HG03064 (cell line): ENCODE data around the gene LMTK2.
"Not testable (repeated sequence)": the region's sequence is repeated elsewhere in the genome, so short reads cannot be mapped to it uniquely, and the experiment has no call there.

Experiments used
- ATAC-seq: cut with Tn5 transposase; IDR thresholded peaks from one replicate; pipeline ENCODE4 v1.9.1; 2021; ENCODE audit warnings: low read depth; ENCODE audit not compliant: unreplicated experiment

LMTK2 gene

GRCh38 chr7:98102170-98102569 lies 4.5 kb upstream of the LMTK2 start:
- no peak for ATAC-seq

DNA sequence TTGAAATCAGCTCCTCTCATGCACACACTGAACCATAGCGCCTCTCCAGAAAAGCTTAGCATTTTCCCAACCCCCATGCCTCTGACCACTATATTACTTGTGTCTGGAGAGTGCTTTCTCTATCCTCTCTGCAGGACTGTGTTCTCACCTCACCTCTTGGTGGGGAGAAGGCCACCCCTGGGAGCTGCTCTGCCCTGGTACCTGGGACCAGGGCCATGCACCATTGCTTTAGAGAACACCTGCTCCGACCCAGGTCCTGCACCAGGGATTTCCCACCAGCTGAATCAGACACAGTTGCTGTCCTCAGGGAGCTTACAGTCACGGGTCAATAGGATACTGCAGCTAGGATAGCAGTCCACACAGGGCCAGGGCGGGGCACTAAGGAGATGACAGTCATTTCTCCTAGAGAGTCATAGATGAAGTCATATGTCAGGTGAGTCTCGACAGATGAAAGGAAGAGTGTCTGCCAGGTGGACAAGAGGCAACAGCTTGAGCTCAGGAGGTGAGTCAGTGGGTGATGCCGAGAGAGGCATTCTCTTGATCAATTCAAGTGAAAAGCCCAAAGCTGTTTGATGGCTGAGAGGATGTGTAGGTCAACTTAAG lies 619 bp upstream of the LMTK2 start:
- no peak for ATAC-seq

- ATAC-seq: peak; percentile 3
Measured at GRCh38 chr7:98107313-98107721, 655 bp downstream of the LMTK2 start.

DNA sequence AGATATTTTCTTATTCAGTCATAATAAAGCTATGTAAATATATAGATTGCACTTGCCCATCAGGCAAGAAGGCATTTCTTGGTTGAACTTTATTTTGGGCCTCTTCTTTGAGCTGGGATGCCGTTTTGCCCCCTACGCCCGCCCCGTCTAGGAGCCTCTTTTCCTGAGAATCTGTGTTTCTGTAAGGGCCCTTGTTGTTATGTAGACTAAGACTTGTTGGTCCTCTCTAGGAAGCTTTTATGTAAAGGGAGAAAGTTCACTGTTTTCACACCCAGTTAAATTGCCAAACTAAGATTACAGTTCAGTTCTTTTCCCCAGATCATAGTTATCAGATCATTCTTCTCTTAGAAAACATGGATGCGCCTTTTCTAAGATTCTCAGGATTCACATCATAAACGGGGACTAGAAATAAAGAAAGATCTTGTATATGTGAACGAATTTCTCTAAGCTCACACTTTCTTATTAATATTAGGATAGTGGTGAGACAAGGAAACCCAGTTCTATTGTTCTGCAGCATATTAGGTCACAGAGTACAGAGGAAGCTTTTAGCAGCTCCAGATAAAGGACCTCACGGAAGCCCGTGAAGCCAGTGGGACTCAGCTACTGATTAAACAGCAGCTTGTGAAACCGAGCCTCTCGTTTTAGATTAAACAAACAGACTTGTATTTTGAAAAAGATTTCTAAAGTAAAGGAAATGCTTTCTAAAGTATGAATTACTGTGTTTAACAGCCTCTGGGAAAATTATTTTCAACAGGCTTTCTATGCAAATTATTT lies 3.8 kb downstream of the LMTK2 start:
- ATAC-seq: no peak

DNA sequence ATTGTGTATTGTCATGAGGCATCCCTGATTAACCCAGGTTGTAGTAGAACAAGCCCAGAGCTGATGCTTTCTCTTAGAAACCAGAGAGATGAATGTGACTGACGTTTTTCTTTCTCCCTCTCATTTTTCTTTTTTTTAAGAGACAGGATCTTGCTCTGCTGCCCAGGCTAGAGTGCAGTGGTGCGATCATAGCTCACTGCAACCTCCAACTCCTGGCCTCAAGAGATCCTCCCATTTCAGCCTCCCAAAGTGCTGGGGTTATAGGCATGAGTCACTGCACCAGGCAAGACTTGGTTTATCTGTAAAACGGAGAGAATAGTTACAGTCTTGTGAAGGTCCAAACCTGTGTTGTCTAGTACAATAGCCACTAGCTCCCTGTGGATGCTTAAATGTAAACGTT lies 5.4 kb downstream of the LMTK2 start:
- no peak for ATAC-seq

GRCh38 chr7:98115746-98116525 lies 9.3 kb downstream of the LMTK2 start:
- ATAC-seq: no peak

DNA sequence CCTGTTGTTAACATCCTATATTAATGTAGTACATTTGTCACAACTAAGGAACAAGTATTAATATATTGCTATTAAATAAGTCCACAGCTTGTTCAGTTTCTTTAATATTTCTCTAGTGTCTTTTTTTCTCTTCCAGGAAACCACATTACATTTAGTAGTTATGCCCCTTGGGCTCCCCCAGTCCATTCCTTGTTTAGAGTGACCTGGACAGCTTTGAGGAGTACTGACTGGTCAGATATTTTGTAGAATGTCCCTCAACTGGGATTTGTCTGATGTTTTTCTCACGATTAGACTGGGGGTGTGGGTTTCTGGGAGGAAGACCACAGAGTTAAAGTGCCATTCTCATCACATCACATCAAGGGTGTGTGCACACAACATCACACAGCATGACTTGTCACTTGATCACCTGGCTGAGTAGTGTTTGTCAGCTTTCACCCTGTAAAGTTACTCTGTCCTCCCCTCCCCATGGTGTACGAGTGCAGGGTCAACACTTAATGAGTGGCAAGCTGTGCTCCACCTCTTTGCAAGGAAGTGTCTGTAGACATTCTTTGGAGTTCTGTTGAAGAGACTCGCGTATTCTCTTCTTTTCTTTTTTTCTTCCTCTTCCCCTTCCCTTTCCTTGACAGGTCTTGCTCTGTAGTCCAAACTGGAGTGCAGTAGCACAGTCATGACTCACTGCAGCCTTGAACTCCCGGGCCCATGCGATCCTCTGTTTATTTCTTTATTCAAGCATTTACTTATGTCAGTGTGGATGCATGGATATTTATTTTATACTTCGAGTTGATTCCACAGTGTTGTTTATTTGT lies 10.2 kb downstream of the LMTK2 start:
- ATAC-seq: no peak

GRCh38 chr7:98119256-98119918 lies 12.7 kb downstream of the LMTK2 start:
- ATAC-seq: no peak

DNA sequence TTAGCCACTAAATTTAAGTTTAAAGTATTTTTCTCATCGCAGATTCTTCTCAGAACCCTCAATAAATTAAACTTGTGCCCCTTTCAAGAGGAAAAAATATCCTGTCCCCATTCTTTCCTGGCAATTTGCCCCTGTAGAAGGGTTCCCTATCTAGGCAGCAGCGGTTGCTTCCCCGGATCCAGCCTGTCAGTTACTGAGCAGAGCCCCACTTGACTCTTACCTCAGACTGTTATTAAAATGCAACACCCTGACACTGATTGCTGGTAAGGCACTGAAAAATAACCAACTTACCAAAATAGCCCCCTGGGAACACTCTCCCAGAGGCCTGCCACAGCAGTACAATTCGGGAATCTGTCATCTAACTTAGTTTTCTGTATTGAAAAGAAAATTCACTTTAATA lies 13.9 kb downstream of the LMTK2 start:
- ATAC-seq: no peak

- ATAC-seq: not testable (repeated sequence)
Measured at GRCh38 chr7:98121388-98121787, 14.7 kb downstream of the LMTK2 start.

DNA sequence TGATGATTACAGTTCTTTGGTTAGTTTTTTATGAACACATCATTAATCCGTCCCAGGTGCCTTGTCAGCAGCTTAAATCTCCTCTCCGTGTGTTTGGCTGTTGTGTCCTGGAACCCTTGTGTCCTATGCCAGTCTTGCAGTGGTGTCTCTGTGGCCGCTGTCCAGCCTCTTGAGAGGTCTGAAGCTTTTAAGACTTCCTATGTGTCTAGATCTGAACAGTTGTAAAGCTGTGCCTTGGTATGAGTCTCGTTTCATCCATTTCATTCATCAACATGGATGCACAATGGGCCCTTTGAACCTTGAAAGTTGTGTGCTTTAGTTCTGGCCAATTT lies 16.7 kb downstream of the LMTK2 start:
- ATAC-seq: no peak

GRCh38 chr7:98125759-98126158 lies 19.1 kb downstream of the LMTK2 start:
- no peak for ATAC-seq

- ATAC-seq: no peak
Measured at GRCh38 chr7:98126311-98127142, 19.9 kb downstream of the LMTK2 start.

- no peak for ATAC-seq
Measured at GRCh38 chr7:98128346-98128745, 21.7 kb downstream of the LMTK2 start.

GRCh38 chr7:98130959-98131358 lies 24.3 kb downstream of the LMTK2 start:
- ATAC-seq: no peak

DNA sequence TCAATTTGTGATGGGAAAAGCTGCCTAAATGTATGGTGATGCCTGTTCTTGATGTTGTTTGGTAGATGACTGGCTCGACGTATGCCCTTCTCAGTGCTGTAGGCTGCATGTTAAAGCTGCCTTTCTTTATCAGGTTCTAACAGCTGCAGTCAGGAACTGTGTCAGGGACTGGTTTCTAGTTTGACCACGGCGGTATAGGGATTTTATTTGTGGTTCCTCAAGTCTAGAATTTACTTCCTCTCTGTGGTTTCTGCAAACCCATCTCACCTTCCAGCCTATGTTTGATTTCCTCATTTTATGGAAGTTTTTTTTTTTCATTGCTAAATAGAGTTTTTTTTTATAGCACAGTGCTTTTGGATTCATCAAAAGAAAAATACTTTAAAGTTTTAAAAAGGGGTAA lies 26.5 kb downstream of the LMTK2 start:
- peak; percentile 63 for ATAC-seq

- peak; percentile 21 for ATAC-seq
Measured at GRCh38 chr7:98133621-98134303, 27.1 kb downstream of the LMTK2 start.

DNA sequence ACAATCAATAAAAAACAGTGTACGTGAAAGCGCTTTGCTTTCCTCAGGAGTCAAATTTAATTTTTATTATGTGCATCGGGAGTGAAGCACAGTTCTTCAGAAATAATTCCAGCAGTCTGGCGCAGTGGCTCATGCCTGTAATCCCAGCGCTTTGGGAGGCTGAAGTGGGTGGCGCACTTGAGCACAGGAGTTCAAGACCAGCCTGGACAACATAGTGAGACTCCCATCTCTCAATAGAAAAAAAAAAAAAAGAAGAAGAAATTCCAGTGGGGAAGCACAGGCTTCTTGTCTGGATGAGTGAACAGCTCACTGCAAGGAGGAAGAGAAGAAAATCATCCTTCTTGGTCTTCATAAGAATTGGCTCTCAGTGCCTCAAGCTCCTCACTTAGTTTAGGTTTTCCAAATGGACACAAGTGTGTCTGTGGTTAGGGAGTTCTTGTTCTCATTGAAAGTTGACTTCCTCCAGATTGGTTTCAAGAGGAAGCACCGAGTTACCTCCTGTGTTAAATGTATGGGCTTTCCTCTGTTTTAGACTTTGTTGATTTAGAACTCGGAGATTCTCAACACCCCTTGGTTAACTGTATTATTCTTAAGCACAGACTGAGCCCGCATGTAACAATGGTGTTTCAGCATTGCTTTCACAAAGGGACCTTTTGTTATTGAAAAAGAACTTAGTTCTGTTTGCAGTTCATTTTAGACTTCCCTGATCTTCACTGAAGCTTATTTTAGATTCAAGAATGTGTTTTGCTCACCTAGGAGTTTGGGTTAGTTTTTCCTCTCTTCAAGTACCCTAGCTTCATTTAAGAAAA lies 28.0 kb downstream of the LMTK2 start:
- no peak for ATAC-seq
